NOMO-1 treated with DMSO at 0.1 percent for 48 hours (cell line): ENCODE data around the gene CCNG2.
A peak's percentile ranks its signal among the peaks of the same experiment; 100 is the strongest.

Experiments
- DNase-seq: peaks from one replicate; lab custom pipeline; 2025; ENCODE audit not compliant: unreplicated experiment; lab: John Stamatoyannopoulos, UW

Gene CCNG2, protein sequence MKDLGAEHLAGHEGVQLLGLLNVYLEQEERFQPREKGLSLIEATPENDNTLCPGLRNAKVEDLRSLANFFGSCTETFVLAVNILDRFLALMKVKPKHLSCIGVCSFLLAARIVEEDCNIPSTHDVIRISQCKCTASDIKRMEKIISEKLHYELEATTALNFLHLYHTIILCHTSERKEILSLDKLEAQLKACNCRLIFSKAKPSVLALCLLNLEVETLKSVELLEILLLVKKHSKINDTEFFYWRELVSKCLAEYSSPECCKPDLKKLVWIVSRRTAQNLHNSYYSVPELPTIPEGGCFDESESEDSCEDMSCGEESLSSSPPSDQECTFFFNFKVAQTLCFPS

DNA sequence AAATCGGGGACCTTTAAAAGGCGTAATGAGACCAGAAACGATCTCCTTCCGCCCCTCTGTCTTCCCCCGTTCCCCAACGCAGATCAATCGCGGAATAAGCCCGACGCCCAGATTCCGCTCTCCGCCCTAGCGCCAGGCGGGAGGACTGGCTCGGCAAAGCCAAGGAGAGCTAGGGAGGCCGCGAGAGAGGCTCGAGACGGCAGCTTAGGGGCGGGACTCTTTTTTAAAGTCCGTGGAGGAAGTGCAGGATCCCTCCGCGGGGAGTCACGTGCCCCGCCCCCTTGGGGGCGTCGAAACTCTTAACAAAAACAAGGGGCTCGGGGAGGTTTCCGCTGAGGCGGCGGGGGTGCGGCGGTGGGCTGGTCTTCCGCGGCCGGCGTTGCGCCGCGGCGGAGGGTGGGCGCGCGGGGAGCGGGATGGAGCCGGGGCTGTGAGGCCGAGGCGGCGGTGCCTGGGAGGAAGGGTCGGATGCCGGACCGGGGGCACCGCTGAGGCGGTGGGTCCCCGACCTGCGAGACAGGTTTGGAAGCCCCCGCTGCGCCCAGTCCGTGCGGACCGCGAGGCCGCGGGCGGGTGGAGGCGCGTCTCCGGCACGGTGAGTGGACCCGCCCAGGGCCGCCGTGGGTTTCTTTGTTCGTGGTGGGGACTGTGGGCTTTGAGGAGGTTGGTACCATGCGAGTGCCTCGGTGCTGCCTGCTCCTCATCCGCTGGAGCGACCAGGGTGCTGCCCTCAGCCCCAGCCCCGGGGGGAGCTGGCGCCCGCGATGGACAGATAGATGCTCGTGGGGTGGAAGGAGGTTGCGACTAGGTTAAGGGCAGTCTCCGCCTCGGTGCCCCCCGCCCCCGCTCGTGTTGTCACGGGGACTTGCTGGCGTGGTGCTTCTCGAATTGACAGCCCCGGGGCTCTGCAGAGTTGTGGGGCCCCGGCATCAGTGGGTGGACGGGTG lies at the start of gene CCNG2:
Gene CCNG2, plus strand, starts transcription at position 296 of the 947 bp plus-strand sequence. CDS start 1,326 bp downstream, outside the sequence.
- DNase-seq: peak; percentile 93

GRCh38 chr4:77110730-77111129 lies 46.3 kb upstream of the CCNG2 start:
- DNase-seq: no peak

DNA sequence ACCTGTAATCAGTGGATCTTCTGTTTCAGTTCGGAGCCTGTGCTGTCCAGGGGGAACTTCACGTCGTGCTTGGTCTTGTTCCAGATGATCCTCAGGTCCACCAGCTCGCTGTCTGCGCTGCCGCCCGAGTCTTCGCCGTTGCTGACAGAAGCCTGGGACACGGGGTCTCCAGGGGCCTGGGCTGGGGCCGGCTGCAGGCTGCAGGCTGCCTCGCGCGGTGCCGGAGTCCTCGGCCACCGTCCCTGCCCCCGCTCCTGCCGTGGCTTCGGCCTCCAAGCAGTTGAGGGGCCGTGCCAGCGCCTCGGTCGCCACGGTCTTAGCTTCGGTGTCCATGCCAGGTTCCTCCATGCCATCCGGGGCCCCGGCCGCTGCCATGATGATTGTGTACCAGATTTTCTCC lies 43.9 kb upstream of the CCNG2 start:
- no peak for DNase-seq

- DNase-seq: no peak
Measured at GRCh38 chr4:77117721-77118120, 39.3 kb upstream of the CCNG2 start.

GRCh38 chr4:77120886-77121508 lies 36.0 kb upstream of the CCNG2 start:
- no peak for DNase-seq

GRCh38 chr4:77121736-77122240 lies 35.2 kb upstream of the CCNG2 start:
- DNase-seq: no peak

GRCh38 chr4:77122656-77123055 lies 34.4 kb upstream of the CCNG2 start:
- DNase-seq: no peak

GRCh38 chr4:77123411-77123810 lies 33.6 kb upstream of the CCNG2 start:
- peak; percentile 56 for DNase-seq

DNA sequence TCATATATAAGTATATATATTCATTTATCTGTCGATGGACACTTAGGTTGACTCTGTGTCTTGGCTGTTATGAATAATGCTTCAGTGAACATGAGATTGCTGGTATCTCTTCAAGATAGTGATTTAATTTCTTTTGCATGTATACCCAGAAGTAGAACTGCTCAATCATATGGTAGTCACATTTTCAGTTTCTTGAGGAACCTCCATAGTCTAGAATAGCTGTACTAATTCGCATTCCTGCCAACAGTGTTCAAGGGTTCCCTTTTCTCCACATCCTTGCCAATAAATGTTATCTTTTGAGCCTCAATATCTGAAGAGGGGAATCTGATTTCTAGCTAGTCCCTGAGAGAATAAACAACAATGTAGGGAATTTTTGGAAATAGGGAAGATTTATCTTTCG lies 32.4 kb upstream of the CCNG2 start:
- DNase-seq: peak; percentile 9

- DNase-seq: no peak
Measured at GRCh38 chr4:77125961-77126360, 31.0 kb upstream of the CCNG2 start.

DNA sequence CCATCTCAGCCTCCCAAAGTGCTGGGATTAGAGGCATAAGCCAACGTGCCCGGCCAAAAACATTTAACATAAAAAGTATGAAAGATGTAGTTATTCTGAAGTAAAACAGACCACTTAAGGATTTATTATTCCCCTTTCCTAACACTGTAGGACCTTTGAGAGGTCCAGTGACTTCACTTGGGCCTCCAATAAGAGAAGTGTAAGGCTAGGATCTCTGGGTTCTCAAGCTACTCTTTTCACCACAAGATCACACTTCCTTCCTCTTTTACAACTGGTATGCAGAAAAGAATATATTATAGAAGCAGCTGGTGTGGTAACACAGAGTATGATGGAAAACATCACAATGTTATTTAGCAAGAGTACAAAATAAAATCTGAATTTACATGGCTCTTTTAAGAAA lies 30.2 kb upstream of the CCNG2 start:
- DNase-seq: peak; percentile 97

GRCh38 chr4:77127215-77127614 lies 29.8 kb upstream of the CCNG2 start:
- no peak for DNase-seq

DNA sequence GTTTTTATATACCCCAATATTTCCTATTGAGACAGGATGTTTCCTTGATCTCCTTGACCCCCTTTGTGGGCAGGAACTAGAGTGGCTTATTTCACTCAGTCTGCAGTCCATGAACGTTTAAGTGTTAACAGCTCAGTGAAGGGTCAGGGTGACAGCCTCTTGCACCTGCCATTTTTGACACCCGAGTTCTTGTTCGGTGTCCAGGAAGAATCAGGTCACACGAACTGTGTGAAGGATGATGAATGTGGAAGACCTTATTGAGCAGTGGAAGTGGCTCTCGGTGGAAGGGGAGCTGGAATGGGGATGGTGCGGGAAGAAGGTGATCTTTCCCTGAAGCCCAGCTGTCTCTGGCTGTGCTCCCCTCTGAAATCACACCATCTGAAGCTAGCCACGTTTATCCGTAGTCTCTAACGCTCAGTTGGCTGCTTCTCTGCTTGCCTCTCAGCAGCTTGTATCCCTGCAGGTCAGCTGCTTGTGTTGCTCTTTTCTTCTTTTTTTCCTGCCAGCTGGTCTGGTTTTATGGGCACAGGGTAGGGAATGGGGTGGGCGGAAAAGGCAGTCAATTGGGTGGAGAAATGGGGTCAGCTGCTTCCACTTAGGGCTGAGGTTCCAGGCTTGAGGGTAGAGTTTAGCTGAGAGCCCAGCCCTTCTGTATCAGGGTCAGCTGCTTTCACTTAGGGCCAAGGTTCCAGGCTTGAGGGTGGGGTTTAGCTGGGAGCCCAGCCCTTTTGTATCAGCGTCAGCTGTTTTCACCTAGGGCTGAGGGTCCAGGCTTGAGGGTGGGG lies 29.0 kb upstream of the CCNG2 start:
- DNase-seq: no peak

GRCh38 chr4:77132652-77133312 lies 24.2 kb upstream of the CCNG2 start:
- no peak for DNase-seq

DNA sequence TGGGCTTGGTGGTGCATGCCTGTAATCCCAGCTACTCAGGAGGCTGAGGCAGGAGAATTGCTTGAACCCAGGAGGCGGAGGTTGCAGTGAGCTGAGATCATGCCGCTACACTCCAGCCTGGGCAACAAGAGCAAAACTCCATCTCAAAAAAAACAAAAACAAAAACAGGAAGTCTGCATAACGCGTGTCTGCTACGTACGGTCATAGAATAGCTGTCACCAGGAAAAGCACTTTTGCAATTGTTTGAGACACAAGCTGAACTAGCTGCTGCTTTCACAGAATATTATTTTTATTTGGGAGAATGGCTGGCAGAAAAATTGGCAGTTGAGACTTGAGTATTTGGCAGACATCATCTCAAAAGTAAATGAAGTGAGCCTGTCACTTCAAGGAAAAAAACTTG lies 19.6 kb upstream of the CCNG2 start:
- peak; percentile 56 for DNase-seq

DNA sequence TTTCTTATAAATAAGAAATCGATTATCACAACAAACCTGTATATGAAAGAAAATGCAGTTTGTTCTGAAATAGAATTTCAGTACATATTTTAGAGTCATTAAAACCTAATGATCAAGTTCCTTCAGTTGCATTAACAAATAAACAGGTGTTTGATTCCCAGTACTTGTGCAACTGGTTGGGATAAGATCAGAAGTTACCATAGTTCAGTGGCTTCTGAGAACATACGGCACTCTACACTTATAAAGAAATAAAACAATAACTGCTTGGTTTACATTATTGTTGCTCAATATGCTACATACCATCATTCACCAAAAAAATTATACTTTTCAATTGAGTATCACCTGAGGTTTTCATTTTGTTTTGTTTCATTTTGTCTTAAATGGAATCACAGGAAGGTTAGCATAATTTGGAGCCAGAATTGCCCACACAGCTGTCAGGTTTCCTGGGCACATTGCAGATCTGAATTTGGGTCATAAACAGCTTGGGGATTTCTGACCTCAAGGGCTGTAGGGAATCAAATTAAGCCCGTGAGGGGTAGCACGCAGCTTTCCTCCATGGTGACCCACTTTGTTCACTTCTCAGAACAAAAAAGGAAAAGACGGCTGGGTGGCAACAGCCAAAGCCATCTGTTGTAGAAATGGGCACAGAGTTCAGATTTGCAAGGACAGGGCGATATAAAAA lies 14.9 kb upstream of the CCNG2 start:
- DNase-seq: no peak

DNA sequence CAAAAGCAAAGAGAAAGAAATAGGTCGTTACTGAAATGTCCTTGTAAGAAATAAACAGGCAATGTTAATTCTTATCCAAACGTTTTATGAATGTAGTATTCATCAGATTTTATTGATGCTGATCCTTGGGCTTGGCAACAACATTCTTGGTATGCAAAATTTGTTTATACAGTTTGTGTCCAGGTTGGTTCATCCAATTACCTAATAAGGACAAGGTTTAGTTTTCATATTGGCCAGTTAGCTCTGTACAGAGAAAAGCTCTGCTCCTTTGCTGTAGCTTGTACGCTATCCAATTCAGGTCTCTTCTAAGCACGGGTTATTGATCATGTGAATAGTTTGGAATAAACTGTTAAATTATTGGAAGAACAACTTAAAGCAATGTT lies 14.4 kb upstream of the CCNG2 start:
- DNase-seq: no peak

DNA sequence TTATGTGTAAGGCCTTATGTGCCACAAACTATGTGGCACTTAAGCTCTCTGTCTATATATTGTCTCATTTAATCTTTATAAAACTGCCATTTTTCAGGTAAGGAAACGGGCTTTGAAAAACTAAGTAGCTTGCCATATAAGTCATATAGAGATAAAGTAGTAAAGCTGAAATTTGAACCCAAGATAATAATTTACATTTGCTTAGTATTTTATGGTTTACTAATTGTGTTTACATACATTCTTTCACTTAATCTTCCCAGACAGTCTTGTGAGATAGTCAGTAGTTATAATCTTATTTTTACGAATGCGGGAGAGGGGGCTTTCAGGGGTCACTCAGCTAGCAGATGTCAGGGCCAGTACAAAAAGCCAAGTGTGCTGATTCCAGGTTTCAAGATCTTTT lies 13.9 kb upstream of the CCNG2 start:
- DNase-seq: no peak

- DNase-seq: peak; percentile 36
Measured at GRCh38 chr4:77145842-77146185, 11.2 kb upstream of the CCNG2 start.
